WTC11 (cell line): ENCODE results near the gene TSPAN5. TPM values are rescaled to one million over a fixed set of nuclear protein-coding genes. Genes with fewer than 3 reads are reported as not detected.

Experiments
- ATAC-seq: fragments of 200-7000 bp; cut with Tn5 transposase; 2 replicates; pipeline ENCODE4 v1.10.0; 2021; ENCODE audit warnings: mild to moderate bottlenecking, moderate library complexity
- CTCF ChIA-PET: fragments of 300-600 bp; sonication (Branson Sonifier 250); formaldehyde crosslinking; loops from one replicate; lab custom pipeline; 2021; ENCODE audit warnings: antibody characterized with exemption; lab: Charles Lee
- POLR2A ChIA-PET: fragments of 350-600 bp; sonication (Branson Sonifier 250); formaldehyde crosslinking; loops from one replicate; lab custom pipeline; 2021; ENCODE audit warnings: antibody characterized with exemption; lab: Charles Lee
- DNase-seq: peaks from one replicate; pipeline ENCODE4 v3.0.0; 2021; ENCODE audit warnings: low spot score
- H3K27ac Mint-ChIP-seq: 2 replicates; pipeline ENCODE4 v1.8.0; 2021; ENCODE audit warnings: mixed read lengths
- H3K27me3 Mint-ChIP-seq: 2 replicates; pipeline ENCODE4 v1.8.0; 2021; ENCODE audit warnings: low read depth, mild to moderate bottlenecking, moderate library complexity, mixed read lengths
- H3K36me3 Mint-ChIP-seq: 2 replicates; pipeline ENCODE4 v1.8.0; 2021; ENCODE audit warnings: mixed read lengths
- H3K4me1 Mint-ChIP-seq: 2 replicates; pipeline ENCODE4 v1.8.0; 2022; ENCODE audit warnings: mixed read lengths
- H3K4me3 Mint-ChIP-seq: 2 replicates; pipeline ENCODE4 v1.8.0; 2021; ENCODE audit warnings: mild to moderate bottlenecking, moderate library complexity, mixed read lengths
- H3K9me3 Mint-ChIP-seq: 2 replicates; pipeline ENCODE4 v1.8.0; 2021; ENCODE audit warnings: mixed read lengths
- ARID4B ChIP-seq: sonication (generic); formaldehyde crosslinking; IDR thresholded peaks from 2 replicates; pipeline ENCODE4 v1.8.0; 2023; ENCODE audit warnings: missing genetic modification reagents, mild to moderate bottlenecking, borderline replicate concordance
- CBFB ChIP-seq: sonication (generic); formaldehyde crosslinking; IDR thresholded peaks from 2 replicates; pipeline ENCODE4 v1.8.1; 2022; ENCODE audit warnings: mild to moderate bottlenecking, low read depth, missing genetic modification reagents
- EMX1 ChIP-seq: fragments of 250-450 bp; sonication (Bioruptor Pico); IDR thresholded peaks from 2 replicates; pipeline ENCODE4 v1.8.0; 2021; ENCODE audit warnings: mild to moderate bottlenecking
- GABPB1 ChIP-seq: sonication (generic); formaldehyde crosslinking; IDR thresholded peaks from 2 replicates; pipeline ENCODE4 v1.8.1; 2023; ENCODE audit warnings: mild to moderate bottlenecking, missing genetic modification reagents
- GRHL2 ChIP-seq: fragments of 250-450 bp; sonication (Bioruptor Pico); IDR thresholded peaks from 2 replicates; pipeline ENCODE4 v1.8.0; 2022; ENCODE audit warnings: mild to moderate bottlenecking, moderate library complexity; ENCODE audit not compliant: insufficient replicate concordance, severe bottlenecking
- MYBL2 ChIP-seq: sonication (generic); formaldehyde crosslinking; IDR thresholded peaks from 2 replicates; pipeline ENCODE4 v1.8.1; 2023; ENCODE audit warnings: mild to moderate bottlenecking, moderate library complexity, missing genetic modification reagents
- RELA ChIP-seq: sonication (generic); formaldehyde crosslinking; IDR thresholded peaks from 2 replicates; pipeline ENCODE4 v1.8.1; 2022; ENCODE audit warnings: missing genetic modification reagents, mild to moderate bottlenecking, borderline replicate concordance
- SOX15 ChIP-seq: fragments of 250-450 bp; sonication (Bioruptor Pico); IDR thresholded peaks from 2 replicates; pipeline ENCODE4 v1.9.0; 2021; ENCODE audit warnings: mild to moderate bottlenecking
- SP1 ChIP-seq: sonication (generic); formaldehyde crosslinking; conservative IDR thresholded peaks from 2 replicates; pipeline ENCODE4 v1.8.1; 2022; ENCODE audit warnings: missing genetic modification reagents
- TEAD4 ChIP-seq: sonication (generic); formaldehyde crosslinking; IDR thresholded peaks from 2 replicates; pipeline ENCODE4 v1.8.0; 2022; ENCODE audit warnings: mild to moderate bottlenecking, missing genetic modification reagents
- TP53 ChIP-seq: sonication (generic); formaldehyde crosslinking; IDR thresholded peaks from 2 replicates; pipeline ENCODE4 v1.8.1; 2023; ENCODE audit warnings: mild to moderate bottlenecking, missing genetic modification reagents
- ZNF138 ChIP-seq: sonication (generic); formaldehyde crosslinking; conservative IDR thresholded peaks from 2 replicates; pipeline ENCODE4 v1.8.1; 2022; ENCODE audit warnings: mild to moderate bottlenecking, moderate library complexity, missing genetic modification reagents
- ZNF263 ChIP-seq: sonication (generic); formaldehyde crosslinking; IDR thresholded peaks from 2 replicates; pipeline ENCODE4 v1.8.1; 2022; ENCODE audit warnings: low read depth, mild to moderate bottlenecking, moderate library complexity, missing genetic modification reagents
- ZNF281 ChIP-seq: sonication (generic); formaldehyde crosslinking; IDR thresholded peaks from 2 replicates; pipeline ENCODE4 v1.8.0; 2023; ENCODE audit warnings: mild to moderate bottlenecking, missing genetic modification reagents
- ZNF423 ChIP-seq: fragments of 250-450 bp; sonication (Bioruptor Pico); IDR thresholded peaks from 2 replicates; pipeline ENCODE4 v2.1.2; 2022; ENCODE audit warnings: mild to moderate bottlenecking, moderate library complexity
- total RNA-seq: library from RNA; stranded (reverse); gene quantifications from 3 replicates; pipeline ENCODE4 v1.2.3, GENCODE V29; 2021
- TF ChIP-seq, protein P1 (sequence below): fragments of 250-450 bp; sonication (Bioruptor Pico); IDR thresholded peaks from 2 replicates; pipeline ENCODE4 v1.9.0; 2021; ENCODE audit warnings: mild to moderate bottlenecking
- TF ChIP-seq, protein P2 (sequence below): sonication (generic); formaldehyde crosslinking; IDR thresholded peaks from 2 replicates; pipeline ENCODE4 v1.8.0; 2022; ENCODE audit warnings: mild to moderate bottlenecking, missing genetic modification reagents

The TSPAN5 gene
- total RNA-seq, 1 experiment from 2014 or later = 22.7 TPM

- peaks cover 19% of the 10 kb centered on the region for H3K9me3 Mint-ChIP-seq
- peaks cover 4% of the 10 kb centered on the region; the same call in 1 of the 2 replicates for H3K4me1 Mint-ChIP-seq
- ChIA-PET CTCF (no interaction called here), POLR2A (interaction anchor here (0.6 kb wide), 1 partner anchor 16 kb away, joined by 6 read pairs; no protein-coding TSS in a partner anchor)
- no peaks in the 10 kb centered on the region for H3K27me3 Mint-ChIP-seq
- no peak for TF ChIP-seq ZNF263 (CRISPR knock-in tag)
- TF ChIP-seq, protein P1, sequence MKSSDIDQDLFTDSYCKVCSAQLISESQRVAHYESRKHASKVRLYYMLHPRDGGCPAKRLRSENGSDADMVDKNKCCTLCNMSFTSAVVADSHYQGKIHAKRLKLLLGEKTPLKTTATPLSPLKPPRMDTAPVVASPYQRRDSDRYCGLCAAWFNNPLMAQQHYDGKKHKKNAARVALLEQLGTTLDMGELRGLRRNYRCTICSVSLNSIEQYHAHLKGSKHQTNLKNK (CRISPR knock-in tag) = no peak
- no peak for TF ChIP-seq ZNF281 (CRISPR knock-in tag)
- no peak for TF ChIP-seq SP1 (CRISPR knock-in tag)
- TF ChIP-seq ZNF423 (CRISPR knock-in tag) = no peak
- TF ChIP-seq MYBL2 (CRISPR knock-in tag) = no peak
- no peak for TF ChIP-seq GABPB1 (CRISPR knock-in tag)
- no peak for TF ChIP-seq ZNF138
- no peak for TF ChIP-seq TEAD4 (CRISPR knock-in tag)
- TF ChIP-seq ARID4B = no peak
- TF ChIP-seq TP53 (CRISPR knock-in tag) = no peak
- TF ChIP-seq CBFB (CRISPR knock-in tag) = no peak
- peaks cover under 1% of the 10 kb centered on the region; the same call in 1 of the 2 replicates for H3K36me3 Mint-ChIP-seq
- ATAC-seq (no peak), DNase-seq (no peak)
- H3K27ac Mint-ChIP-seq = no peak overlapping the region
- no peak overlapping the region for H3K4me3 Mint-ChIP-seq
These were observed 34.0 kb upstream of the TSPAN5 start for GRCh38 chr4:98692411-98692810.

DNA sequence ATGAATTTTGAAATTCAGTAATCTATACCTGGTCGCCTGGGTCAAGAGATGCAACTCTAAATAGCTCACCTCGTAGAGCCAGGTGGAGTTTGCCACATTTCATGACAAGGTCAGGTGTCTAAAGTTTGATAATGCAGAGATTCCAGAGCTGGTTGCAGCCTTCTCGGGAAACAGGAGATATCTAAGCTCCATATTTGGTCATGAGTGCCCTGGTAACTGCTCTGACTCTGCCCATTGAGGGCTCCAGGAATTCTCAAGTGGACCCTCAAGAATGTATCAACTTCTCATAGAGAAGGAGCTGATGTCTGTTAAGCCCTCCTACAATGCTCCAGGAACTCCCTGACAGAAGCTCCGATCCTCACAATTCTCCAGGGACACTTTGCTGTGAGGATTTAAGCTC lies 33.2 kb upstream of the TSPAN5 start:
- H3K27me3 Mint-ChIP-seq = no peaks in the 10 kb centered on the region
- no peak for ATAC-seq
- TF ChIP-seq, protein P2, sequence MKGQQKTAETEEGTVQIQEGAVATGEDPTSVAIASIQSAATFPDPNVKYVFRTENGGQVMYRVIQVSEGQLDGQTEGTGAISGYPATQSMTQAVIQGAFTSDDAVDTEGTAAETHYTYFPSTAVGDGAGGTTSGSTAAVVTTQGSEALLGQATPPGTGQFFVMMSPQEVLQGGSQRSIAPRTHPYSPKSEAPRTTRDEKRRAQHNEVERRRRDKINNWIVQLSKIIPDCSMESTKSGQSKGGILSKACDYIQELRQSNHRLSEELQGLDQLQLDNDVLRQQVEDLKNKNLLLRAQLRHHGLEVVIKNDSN (CRISPR knock-in tag) = no peak
- no peak for TF ChIP-seq GRHL2 (CRISPR knock-in tag)
- TF ChIP-seq RELA (CRISPR knock-in tag) = no peak
- TF ChIP-seq EMX1 (CRISPR knock-in tag) = no peak
- no peak for TF ChIP-seq CBFB (CRISPR knock-in tag)
- TF ChIP-seq SOX15 = no peak
- ChIA-PET CTCF (no interaction called here), POLR2A (interaction anchor here (0.7 kb wide), 1 partner anchor 13 kb away, joined by 3 read pairs; no protein-coding TSS in a partner anchor)
- no peak overlapping the region for H3K27ac Mint-ChIP-seq
- peaks cover 3% of the 10 kb centered on the region; the same call in 1 of the 2 replicates for H3K4me1 Mint-ChIP-seq
- DNase-seq = no peak
- peaks cover 14% of the 10 kb centered on the region for H3K9me3 Mint-ChIP-seq
- H3K36me3 Mint-ChIP-seq = no peaks in the 10 kb centered on the region
- no peak overlapping the region for H3K4me3 Mint-ChIP-seq
